Measurements from ENCODE around the gene NUP50.

NUP50 gene

GRCh38 chr22:45233827-45234226 lies 70.1 kb downstream of the NUP50 start:
- Mint-ChIP-seq H3K27me3 (no peaks in the 10 kb centered on the region), H3K4me1 (ENCODE audit: low read depth) (peaks cover 28% of the 10 kb centered on the region), H3K9me3 (ENCODE audit: low read depth) (no peaks in the 10 kb centered on the region), H3K4me3 (no peak overlapping the region), H3K36me3 (peaks cover 2% of the 10 kb centered on the region), H3K27ac (no peak overlapping the region)

GRCh38 chr22:45235101-45235777 lies 71.5 kb downstream of the NUP50 start:
- peaks cover 2% of the 10 kb centered on the region for H3K36me3 Mint-ChIP-seq
- H3K27ac Mint-ChIP-seq = no peak overlapping the region
- H3K9me3 Mint-ChIP-seq (ENCODE audit: low read depth) = no peaks in the 10 kb centered on the region
- no peaks in the 10 kb centered on the region for H3K27me3 Mint-ChIP-seq
- H3K4me1 Mint-ChIP-seq (ENCODE audit: low read depth) = peaks cover 37% of the 10 kb centered on the region
- peak overlapping the region; percentile 46 for H3K4me3 Mint-ChIP-seq

- H3K9me3 Mint-ChIP-seq (ENCODE audit: low read depth) = no peaks in the 10 kb centered on the region
- H3K27ac Mint-ChIP-seq = no peak overlapping the region
- H3K36me3 Mint-ChIP-seq = peaks cover 2% of the 10 kb centered on the region
- H3K4me3 Mint-ChIP-seq = peak overlapping the region; percentile 46
- H3K4me1 Mint-ChIP-seq (ENCODE audit: low read depth) = peaks cover 36% of the 10 kb centered on the region
- H3K27me3 Mint-ChIP-seq = no peaks in the 10 kb centered on the region
Observed at GRCh38 chr22:45235851-45236342, 72.2 kb downstream of the NUP50 start.

- Mint-ChIP-seq H3K4me3 (no peak overlapping the region), H3K27ac (no peak overlapping the region), H3K36me3 (peaks cover 2% of the 10 kb centered on the region), H3K4me1 (ENCODE audit: low read depth) (peaks cover 41% of the 10 kb centered on the region), H3K27me3 (no peaks in the 10 kb centered on the region), H3K9me3 (ENCODE audit: low read depth) (no peaks in the 10 kb centered on the region)
Observed at GRCh38 chr22:45237065-45237990, 73.6 kb downstream of the NUP50 start.

Measured in activated naive CD8-positive, alpha-beta T cell (primary cell).